ENCODE results near the gene ZNF844.

ZNF844 gene

DNA sequence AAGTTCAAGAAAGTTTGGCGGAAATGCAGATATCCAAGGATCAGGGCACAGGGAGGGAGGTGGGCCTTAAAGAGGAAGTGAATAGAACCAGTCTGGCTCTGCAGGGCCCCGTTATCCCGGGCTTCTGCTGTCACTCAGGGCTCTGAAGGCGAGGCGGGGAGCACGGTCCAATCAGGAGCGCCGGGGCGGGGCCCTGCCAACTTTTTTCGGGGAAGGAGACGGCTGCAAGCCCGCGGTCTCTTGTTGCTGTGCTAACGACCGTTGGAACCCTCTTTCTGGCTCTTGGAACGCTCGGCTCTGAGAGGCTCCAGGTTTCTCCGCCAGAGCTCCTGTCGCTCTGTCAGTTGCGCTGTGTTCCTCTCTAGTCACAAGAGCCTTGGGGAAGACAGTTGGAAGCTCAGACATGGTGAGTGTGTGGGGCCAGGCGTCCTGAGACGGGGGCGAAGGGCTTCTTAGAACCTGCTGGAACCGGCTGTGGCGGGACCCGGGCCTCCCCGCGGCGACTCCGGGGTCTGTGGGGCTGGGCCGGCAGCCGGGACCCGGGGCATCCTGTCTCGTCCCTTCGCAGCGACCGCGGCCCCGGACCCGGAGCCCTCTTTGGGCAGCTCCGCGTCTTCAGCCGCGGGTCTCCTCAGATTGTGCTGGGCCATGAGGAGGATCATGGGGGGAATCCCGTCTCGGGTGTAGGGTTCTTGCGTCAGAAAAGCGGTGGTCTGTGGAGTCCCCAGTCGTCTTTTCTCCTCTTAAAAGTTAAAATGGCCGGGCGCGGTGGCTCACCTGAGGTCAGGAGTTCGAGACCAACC lies 27.7 kb downstream of the ZNF844 start (continued):
- TF ChIP-seq, protein P1, sequence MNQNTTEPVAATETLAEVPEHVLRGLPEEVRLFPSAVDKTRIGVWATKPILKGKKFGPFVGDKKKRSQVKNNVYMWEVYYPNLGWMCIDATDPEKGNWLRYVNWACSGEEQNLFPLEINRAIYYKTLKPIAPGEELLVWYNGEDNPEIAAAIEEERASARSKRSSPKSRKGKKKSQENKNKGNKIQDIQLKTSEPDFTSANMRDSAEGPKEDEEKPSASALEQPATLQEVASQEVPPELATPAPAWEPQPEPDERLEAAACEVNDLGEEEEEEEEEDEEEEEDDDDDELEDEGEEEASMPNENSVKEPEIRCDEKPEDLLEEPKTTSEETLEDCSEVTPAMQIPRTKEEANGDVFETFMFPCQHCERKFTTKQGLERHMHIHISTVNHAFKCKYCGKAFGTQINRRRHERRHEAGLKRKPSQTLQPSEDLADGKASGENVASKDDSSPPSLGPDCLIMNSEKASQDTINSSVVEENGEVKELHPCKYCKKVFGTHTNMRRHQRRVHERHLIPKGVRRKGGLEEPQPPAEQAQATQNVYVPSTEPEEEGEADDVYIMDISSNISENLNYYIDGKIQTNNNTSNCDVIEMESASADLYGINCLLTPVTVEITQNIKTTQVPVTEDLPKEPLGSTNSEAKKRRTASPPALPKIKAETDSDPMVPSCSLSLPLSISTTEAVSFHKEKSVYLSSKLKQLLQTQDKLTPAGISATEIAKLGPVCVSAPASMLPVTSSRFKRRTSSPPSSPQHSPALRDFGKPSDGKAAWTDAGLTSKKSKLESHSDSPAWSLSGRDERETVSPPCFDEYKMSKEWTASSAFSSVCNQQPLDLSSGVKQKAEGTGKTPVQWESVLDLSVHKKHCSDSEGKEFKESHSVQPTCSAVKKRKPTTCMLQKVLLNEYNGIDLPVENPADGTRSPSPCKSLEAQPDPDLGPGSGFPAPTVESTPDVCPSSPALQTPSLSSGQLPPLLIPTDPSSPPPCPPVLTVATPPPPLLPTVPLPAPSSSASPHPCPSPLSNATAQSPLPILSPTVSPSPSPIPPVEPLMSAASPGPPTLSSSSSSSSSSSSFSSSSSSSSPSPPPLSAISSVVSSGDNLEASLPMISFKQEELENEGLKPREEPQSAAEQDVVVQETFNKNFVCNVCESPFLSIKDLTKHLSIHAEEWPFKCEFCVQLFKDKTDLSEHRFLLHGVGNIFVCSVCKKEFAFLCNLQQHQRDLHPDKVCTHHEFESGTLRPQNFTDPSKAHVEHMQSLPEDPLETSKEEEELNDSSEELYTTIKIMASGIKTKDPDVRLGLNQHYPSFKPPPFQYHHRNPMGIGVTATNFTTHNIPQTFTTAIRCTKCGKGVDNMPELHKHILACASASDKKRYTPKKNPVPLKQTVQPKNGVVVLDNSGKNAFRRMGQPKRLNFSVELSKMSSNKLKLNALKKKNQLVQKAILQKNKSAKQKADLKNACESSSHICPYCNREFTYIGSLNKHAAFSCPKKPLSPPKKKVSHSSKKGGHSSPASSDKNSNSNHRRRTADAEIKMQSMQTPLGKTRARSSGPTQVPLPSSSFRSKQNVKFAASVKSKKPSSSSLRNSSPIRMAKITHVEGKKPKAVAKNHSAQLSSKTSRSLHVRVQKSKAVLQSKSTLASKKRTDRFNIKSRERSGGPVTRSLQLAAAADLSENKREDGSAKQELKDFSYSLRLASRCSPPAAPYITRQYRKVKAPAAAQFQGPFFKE (tag by site-specific recombination; IDR thresholded peaks at IDR 0.05; ENCODE audit: borderline replicate concordance): no peak
- TF ChIP-seq ZNF248 (tag by site-specific recombination; IDR thresholded peaks at IDR 0.05): no peak

DNA sequence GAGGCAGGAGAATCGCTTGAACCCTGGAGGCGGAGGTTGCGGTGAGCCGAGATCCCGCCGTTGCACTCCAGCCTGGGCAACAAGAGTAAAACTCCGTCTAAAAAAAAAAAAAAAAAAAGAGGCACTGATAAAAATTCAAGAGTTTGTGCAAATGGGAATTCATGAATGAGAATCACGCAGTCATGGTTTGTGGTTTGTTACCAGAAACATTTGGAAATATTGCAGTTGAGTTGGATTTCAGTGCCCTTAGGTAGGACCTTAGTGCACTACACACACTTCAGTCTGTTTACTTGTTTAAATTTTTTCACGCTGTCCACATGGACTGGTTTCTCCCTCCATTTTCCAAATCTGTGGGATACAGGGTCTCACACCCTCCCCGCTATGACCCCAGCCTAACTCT lies 28.4 kb downstream of the ZNF844 start:
- no peak overlapping the region for H3K27ac ChIP-seq (ENCODE audit: extremely low read depth, low read depth, low read length)
- TF ChIP-seq ZNF140 (tag by site-specific recombination; IDR thresholded peaks at IDR 0.05): no peak
- TF ChIP-seq, protein P2, sequence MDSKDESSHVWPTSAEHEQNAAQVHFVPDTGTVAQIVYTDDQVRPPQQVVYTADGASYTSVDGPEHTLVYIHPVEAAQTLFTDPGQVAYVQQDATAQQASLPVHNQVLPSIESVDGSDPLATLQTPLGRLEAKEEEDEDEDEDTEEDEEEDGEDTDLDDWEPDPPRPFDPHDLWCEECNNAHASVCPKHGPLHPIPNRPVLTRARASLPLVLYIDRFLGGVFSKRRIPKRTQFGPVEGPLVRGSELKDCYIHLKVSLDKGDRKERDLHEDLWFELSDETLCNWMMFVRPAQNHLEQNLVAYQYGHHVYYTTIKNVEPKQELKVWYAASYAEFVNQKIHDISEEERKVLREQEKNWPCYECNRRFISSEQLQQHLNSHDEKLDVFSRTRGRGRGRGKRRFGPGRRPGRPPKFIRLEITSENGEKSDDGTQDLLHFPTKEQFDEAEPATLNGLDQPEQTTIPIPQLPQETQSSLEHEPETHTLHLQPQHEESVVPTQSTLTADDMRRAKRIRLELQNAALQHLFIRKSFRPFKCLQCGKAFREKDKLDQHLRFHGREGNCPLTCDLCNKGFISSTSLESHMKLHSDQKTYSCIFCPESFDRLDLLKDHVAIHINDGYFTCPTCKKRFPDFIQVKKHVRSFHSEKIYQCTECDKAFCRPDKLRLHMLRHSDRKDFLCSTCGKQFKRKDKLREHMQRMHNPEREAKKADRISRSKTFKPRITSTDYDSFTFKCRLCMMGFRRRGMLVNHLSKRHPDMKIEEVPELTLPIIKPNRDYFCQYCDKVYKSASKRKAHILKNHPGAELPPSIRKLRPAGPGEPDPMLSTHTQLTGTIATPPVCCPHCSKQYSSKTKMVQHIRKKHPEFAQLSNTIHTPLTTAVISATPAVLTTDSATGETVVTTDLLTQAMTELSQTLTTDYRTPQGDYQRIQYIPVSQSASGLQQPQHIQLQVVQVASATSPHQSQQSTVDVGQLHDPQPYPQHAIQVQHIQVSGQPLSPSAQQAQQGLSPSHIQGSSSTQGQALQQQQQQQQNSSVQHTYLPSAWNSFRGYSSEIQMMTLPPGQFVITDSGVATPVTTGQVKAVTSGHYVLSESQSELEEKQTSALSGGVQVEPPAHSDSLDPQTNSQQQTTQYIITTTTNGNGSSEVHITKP (tag by site-specific recombination; IDR thresholded peaks at IDR 0.05): no peak
- TF ChIP-seq ZNF391 (tag by site-specific recombination; IDR thresholded peaks at IDR 0.05; ENCODE audit: borderline replicate concordance, low read depth): no peak
- TF ChIP-seq ZNF791 (tag by site-specific recombination; IDR thresholded peaks at IDR 0.05): no peak
- TF ChIP-seq, protein P3, sequence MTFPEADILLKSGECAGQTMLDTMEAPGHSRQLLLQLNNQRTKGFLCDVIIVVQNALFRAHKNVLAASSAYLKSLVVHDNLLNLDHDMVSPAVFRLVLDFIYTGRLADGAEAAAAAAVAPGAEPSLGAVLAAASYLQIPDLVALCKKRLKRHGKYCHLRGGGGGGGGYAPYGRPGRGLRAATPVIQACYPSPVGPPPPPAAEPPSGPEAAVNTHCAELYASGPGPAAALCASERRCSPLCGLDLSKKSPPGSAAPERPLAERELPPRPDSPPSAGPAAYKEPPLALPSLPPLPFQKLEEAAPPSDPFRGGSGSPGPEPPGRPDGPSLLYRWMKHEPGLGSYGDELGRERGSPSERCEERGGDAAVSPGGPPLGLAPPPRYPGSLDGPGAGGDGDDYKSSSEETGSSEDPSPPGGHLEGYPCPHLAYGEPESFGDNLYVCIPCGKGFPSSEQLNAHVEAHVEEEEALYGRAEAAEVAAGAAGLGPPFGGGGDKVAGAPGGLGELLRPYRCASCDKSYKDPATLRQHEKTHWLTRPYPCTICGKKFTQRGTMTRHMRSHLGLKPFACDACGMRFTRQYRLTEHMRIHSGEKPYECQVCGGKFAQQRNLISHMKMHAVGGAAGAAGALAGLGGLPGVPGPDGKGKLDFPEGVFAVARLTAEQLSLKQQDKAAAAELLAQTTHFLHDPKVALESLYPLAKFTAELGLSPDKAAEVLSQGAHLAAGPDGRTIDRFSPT (tag by site-specific recombination; IDR thresholded peaks at IDR 0.05): no peak
- TF ChIP-seq, protein P4, sequence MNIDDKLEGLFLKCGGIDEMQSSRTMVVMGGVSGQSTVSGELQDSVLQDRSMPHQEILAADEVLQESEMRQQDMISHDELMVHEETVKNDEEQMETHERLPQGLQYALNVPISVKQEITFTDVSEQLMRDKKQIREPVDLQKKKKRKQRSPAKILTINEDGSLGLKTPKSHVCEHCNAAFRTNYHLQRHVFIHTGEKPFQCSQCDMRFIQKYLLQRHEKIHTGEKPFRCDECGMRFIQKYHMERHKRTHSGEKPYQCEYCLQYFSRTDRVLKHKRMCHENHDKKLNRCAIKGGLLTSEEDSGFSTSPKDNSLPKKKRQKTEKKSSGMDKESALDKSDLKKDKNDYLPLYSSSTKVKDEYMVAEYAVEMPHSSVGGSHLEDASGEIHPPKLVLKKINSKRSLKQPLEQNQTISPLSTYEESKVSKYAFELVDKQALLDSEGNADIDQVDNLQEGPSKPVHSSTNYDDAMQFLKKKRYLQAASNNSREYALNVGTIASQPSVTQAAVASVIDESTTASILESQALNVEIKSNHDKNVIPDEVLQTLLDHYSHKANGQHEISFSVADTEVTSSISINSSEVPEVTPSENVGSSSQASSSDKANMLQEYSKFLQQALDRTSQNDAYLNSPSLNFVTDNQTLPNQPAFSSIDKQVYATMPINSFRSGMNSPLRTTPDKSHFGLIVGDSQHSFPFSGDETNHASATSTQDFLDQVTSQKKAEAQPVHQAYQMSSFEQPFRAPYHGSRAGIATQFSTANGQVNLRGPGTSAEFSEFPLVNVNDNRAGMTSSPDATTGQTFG (tag by site-specific recombination; IDR thresholded peaks at IDR 0.05; ENCODE audit: borderline replicate concordance): no peak
- TF ChIP-seq, protein P5, sequence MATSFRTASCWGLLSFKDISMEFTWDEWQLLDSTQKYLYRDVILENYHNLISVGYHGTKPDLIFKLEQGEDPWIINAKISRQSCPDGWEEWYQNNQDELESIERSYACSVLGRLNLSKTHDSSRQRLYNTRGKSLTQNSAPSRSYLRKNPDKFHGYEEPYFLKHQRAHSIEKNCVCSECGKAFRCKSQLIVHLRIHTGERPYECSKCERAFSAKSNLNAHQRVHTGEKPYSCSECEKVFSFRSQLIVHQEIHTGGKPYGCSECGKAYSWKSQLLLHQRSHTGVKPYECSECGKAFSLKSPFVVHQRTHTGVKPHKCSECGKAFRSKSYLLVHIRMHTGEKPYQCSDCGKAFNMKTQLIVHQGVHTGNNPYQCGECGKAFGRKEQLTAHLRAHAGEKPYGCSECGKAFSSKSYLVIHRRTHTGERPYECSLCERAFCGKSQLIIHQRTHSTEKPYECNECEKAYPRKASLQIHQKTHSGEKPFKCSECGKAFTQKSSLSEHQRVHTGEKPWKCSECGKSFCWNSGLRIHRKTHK (tag by site-specific recombination; IDR thresholded peaks at IDR 0.05): no peak
- no peak for TF ChIP-seq ZNF157 (tag by site-specific recombination; IDR thresholded peaks at IDR 0.05)
- ChIA-PET CTCF (no interaction called here), POLR2A (no interaction called here)
- H3K4me3 ChIP-seq (ENCODE audit: low read depth, low read length): peak overlapping the region; percentile 35
- H3K4me1 ChIP-seq (ENCODE audit: control insufficient read depth, insufficient read depth, low read length): no peaks in the 10 kb centered on the region
- H3K9me3 ChIP-seq (ENCODE audit: control insufficient read depth, insufficient read depth, low read depth, low read length): no peaks in the 10 kb centered on the region
- H3K36me3 ChIP-seq (ENCODE audit: control insufficient read depth in 2 of 2, insufficient read depth in 1 of 2, low read length in 2 of 2): no peaks in the 10 kb centered on the region
